NB4 (cell line): ENCODE results near the gene MNDA.
"Not testable (repeated sequence)": the region's sequence is repeated elsewhere in the genome, so short reads cannot be mapped to it uniquely, and the experiment has no call there.

Experiments
- DNase-seq: peaks from one replicate; pipeline ENCODE4 v3.0.0; 2010; ENCODE audit warnings: low read depth
- H3K4me3 ChIP-seq: one replicate; pipeline ENCODE4 v1.5.1; 2011; ENCODE audit warnings: mild to moderate bottlenecking, low read depth, low read length, moderate library complexity
- MYC ChIP-seq: IDR thresholded peaks from 2 replicates; pipeline ENCODE4 v1.6.1; 2011; ENCODE audit warnings: low read depth, low read length
- POLR2A ChIP-seq: IDR thresholded peaks from 2 replicates; pipeline ENCODE4 v1.6.1; 2011; ENCODE audit warnings: mild to moderate bottlenecking; ENCODE audit not compliant: insufficient read length; ENCODE audit errors: extremely low read depth
- TF ChIP-seq, protein P1 (sequence below): IDR thresholded peaks from 2 replicates; pipeline ENCODE4 v1.6.1; 2011; ENCODE audit warnings: low read depth, low read length
- TF ChIP-seq, protein P2 (sequence below): IDR thresholded peaks from one replicate; pipeline ENCODE4 v1.5.1; 2012; ENCODE audit warnings: low read depth, low read length

The MNDA gene

DNA sequence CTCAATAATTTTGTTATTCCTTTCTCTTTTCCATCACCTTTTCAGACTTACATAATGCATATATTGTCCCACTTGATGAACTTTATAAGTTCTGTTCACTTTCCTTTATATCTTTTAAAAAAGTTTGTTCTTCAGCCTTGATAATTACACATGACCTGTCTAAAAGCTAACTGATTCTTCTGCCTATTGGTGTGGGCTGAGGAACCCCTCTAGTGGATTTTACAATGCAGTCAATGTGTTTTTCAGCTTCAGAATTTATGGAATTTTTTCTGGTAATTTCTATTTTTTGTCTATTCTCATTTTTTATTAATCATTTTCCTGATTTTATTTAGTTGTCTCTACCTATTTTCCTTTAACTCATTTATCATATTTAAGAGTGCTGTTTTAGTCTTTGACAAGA, 7.5 kb downstream of the MNDA start:
- no peak overlapping the region for H3K4me3 ChIP-seq
- no peak for DNase-seq
- TF ChIP-seq, protein P1, sequence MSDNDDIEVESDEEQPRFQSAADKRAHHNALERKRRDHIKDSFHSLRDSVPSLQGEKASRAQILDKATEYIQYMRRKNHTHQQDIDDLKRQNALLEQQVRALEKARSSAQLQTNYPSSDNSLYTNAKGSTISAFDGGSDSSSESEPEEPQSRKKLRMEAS = no peak
- TF ChIP-seq MYC (no peak), POLR2A (no peak)
- TF ChIP-seq, protein P2, sequence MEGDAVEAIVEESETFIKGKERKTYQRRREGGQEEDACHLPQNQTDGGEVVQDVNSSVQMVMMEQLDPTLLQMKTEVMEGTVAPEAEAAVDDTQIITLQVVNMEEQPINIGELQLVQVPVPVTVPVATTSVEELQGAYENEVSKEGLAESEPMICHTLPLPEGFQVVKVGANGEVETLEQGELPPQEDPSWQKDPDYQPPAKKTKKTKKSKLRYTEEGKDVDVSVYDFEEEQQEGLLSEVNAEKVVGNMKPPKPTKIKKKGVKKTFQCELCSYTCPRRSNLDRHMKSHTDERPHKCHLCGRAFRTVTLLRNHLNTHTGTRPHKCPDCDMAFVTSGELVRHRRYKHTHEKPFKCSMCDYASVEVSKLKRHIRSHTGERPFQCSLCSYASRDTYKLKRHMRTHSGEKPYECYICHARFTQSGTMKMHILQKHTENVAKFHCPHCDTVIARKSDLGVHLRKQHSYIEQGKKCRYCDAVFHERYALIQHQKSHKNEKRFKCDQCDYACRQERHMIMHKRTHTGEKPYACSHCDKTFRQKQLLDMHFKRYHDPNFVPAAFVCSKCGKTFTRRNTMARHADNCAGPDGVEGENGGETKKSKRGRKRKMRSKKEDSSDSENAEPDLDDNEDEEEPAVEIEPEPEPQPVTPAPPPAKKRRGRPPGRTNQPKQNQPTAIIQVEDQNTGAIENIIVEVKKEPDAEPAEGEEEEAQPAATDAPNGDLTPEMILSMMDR = no peak

DNA sequence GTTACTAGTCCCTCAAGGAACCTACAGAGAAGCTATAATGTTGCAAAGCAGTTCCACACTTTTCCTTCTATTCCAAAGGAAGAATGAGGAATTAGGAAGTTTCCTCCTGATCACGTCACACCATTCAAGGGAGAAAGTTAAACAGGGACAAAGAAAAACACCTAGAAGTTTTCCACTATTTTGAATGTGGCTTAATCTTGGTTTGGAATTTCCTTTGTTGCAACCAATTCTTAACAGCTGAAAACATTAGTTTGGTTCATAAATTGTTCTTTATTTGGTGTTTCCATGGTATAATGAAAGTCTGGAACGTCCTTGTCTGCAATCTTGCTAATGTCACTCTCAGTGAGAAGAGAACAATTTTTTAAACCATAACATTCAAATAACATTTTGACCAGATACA, 8.4 kb downstream of the MNDA start:
- no peak for DNase-seq

DNA sequence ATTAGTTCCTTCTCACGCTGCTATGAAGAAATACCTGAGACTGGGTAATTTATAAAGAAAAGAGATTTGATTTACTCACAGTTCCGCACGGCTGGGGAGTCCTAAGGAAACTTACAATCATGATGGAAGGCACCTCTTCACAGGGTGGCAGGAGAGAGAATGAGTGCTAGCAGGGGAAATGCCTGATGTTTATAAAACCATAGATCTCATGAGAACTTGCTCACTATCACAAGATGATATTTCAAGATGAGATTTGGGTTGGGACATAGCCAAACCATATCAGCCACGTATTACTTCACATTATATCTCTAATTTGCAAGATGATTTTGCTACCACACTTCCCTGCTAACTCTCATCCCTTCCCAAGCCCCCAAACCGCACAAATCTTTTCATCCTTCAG, 9.1 kb downstream of the MNDA start:
- TF ChIP-seq, protein P2 = no peak
- TF ChIP-seq POLR2A (no peak), MYC (no peak)
- TF ChIP-seq, protein P1 = no peak
- DNase-seq = no peak

More for the DNA sequence above, 8.4 kb downstream of the MNDA start:
- no peak for TF ChIP-seq POLR2A
- TF ChIP-seq, protein P1 = no peak
- TF ChIP-seq, protein P2 = no peak
- TF ChIP-seq MYC = no peak
- H3K4me3 ChIP-seq = no peak overlapping the region

DNA sequence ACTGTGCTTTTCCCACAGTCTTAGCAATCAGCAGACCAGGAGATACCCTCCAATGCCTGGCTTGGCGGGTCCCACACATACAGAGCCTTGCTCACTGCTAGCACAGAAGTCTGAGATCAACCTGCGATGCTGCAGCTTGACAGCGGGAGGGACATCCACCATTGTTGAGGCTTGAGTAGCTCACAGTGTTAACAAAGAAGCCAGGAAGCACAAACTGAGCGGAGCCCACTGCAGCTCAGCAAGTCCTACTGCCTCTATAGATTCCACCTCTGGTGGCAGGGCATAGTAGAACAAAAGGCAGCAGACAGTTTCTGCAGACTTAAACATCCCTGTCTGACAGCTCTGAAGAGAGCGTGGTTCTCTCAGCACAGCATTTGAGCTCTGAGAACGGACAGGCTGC, 33.4 kb downstream of the MNDA start:
- no peak for DNase-seq
- no peak overlapping the region for H3K4me3 ChIP-seq
- TF ChIP-seq POLR2A (no peak), MYC (no peak)
- TF ChIP-seq, protein P2 = no peak
- TF ChIP-seq, protein P1 = no peak

More for the DNA sequence above, 9.1 kb downstream of the MNDA start:
- H3K4me3 ChIP-seq = no peak overlapping the region

DNA sequence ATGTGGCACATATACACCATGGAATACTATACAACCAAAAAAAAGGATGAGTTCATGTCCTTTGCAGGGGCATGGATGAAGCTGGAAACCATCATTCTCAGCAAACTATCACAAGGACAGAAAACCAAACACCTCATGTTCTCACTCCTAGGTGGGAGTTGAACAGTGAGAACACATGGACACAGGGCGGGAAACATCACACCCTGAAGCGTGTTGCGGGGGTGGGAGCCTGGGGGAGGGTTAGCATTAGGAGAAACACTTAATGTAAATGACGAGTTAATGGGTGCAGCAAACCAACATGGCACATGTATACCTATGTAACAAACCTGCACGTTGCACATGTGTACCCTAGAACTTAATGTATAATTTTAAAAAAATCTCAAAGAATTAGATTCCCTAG, 39.3 kb downstream of the MNDA start:
- not testable (repeated sequence) for DNase-seq, H3K4me3 ChIP-seq

DNA sequence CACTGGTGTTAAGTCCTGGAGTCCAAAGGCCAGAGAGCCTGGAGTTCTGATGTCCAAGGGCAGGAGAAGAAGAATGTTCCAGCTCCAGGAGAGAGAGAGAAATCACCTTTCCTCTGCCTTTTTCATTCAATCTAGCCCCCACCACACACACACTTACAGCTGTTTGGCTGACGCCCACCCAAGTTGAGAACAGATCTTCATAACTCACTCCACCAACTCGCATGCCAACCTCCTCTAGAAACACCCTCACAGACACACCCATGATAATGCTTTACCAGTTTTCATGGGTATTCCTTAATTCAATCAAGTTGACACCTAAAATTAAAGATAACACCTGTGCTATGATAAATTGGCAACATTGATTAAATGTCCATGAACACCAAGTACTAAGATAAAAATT, 42.0 kb downstream of the MNDA start:
- no peak for DNase-seq
- TF ChIP-seq, protein P1 = no peak
- no peak for TF ChIP-seq POLR2A
- TF ChIP-seq, protein P2 = no peak
- no peak for TF ChIP-seq MYC
- H3K4me3 ChIP-seq = no peak overlapping the region
